Mesodermal cell (in vitro differentiated cells): ENCODE data around the gene TMUB2.

ENCODE experiments used
- H3K27ac ChIP-seq: 2 replicates; pipeline ENCODE4 v1.7.0; 2013; ENCODE audit warnings: mild to moderate bottlenecking, low read depth, low read length, moderate library complexity; ENCODE audit not compliant: severe bottlenecking
- H3K36me3 ChIP-seq: 2 replicates; pipeline ENCODE4 v1.7.1; 2013; ENCODE audit warnings: mild to moderate bottlenecking, low read length, moderate library complexity; ENCODE audit not compliant: control insufficient read depth, insufficient read depth
- H3K4me1 ChIP-seq: one replicate; pipeline ENCODE4 v1.7.1; 2013; ENCODE audit warnings: mild to moderate bottlenecking, low read length; ENCODE audit not compliant: insufficient read depth, control insufficient read depth, poor library complexity, severe bottlenecking
- H3K4me3 ChIP-seq: 2 replicates; pipeline ENCODE4 v1.7.0; 2013; ENCODE audit warnings: low read length, control low read depth, mild to moderate bottlenecking; ENCODE audit not compliant: insufficient read depth, poor library complexity, severe bottlenecking; ENCODE audit errors: extremely low read depth
- H3K9me3 ChIP-seq: 2 replicates; pipeline ENCODE4 v1.7.1; 2013; ENCODE audit warnings: mild to moderate bottlenecking, low read length, moderate library complexity; ENCODE audit not compliant: control insufficient read depth
- whole genome bisulfite sequencing, 2 experiments: methylation state at CpG; one replicate each; pipeline ENCODE4 v1.1.5; 2013; ENCODE audit warnings: missing lambda C conversion rate in 2 of 2; ENCODE audit not compliant: insufficient coverage in 2 of 2; 5-methylcytosine and 5-hydroxymethylcytosine counted together

The TMUB2 gene

GRCh38 chr17:44155488-44155887 is 31.3 kb upstream of the TMUB2 start:
- 93 to 100% methylated on average over 2 of the region's 2 CpGs for WGBS, 2 experiments
- peaks cover 73% of the 10 kb centered on the region for H3K36me3 ChIP-seq
- no peaks in the 10 kb centered on the region for H3K9me3 ChIP-seq
- H3K4me1 ChIP-seq, result peaks cover 6% of the 10 kb centered on the region
- no peak overlapping the region for H3K4me3 ChIP-seq
- no peak overlapping the region for H3K27ac ChIP-seq

- 94 to 96% methylated on average over 15 of the region's 15 CpGs for WGBS, 2 experiments
- Histone ChIP-seq H3K4me3 (no peak overlapping the region), H3K27ac (peak overlapping the region; percentile 49), H3K9me3 (no peaks in the 10 kb centered on the region), H3K36me3 (peaks cover 74% of the 10 kb centered on the region), H3K4me1 (peaks cover 6% of the 10 kb centered on the region)
These were observed 27.1 kb upstream of the TMUB2 start for GRCh38 chr17:44159519-44160210.

- H3K4me3 ChIP-seq, result no peak overlapping the region
- H3K9me3 ChIP-seq, result no peaks in the 10 kb centered on the region
- peaks cover 45% of the 10 kb centered on the region for H3K36me3 ChIP-seq
- no CpG with 5 or more reads among the region's 1 CpG for WGBS, 2 experiments
- no peaks in the 10 kb centered on the region for H3K4me1 ChIP-seq
- no peak overlapping the region for H3K27ac ChIP-seq
These were observed 22.3 kb upstream of the TMUB2 start for GRCh38 chr17:44164476-44164875.

DNA sequence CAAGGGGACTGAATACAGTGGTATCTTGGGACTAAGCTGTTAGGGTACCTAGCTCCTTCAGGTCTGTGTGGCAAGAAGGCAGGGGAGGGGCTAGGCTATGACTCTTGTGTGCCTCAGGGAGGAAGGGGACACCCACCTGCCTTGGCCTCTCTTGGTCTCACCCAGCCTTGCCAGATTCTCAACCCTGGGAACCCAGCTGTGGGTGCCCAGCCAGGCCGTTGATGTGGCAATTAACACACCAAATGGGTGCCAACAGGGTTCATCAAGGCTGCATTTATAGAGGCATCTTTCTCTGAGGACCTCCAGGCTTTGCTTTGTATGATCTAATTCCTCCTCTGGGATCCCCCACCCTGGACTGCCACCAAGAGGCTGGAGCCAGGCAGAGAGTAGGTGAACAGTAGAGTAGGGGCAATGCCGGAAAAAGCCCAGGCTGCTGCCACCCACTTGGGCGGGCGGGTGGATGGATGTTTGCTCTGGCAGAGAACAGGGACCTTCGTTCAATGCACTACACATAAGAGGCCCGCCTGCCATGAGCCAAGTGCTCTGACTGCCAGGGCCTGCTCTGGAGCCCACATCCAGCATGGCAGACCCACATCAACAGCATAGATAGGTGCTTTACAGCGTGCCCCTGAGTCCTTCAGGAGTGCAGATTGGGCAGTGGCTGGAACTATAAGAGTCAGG is 19.5 kb upstream of the TMUB2 start:
- H3K27ac ChIP-seq, result no peak overlapping the region
- WGBS, 2 experiments, result 97 to 98% methylated on average over 4 to 7 of the region's 7 CpGs
- peaks cover 16% of the 10 kb centered on the region for H3K36me3 ChIP-seq
- H3K4me1 ChIP-seq, result peaks cover 17% of the 10 kb centered on the region
- H3K4me3 ChIP-seq, result no peak overlapping the region
- H3K9me3 ChIP-seq, result no peaks in the 10 kb centered on the region

GRCh38 chr17:44170135-44170498 is 16.7 kb upstream of the TMUB2 start:
- no peak overlapping the region for H3K4me3 ChIP-seq
- no peaks in the 10 kb centered on the region for H3K36me3 ChIP-seq
- WGBS, 2 experiments, result 87 to 92% methylated on average over 5 of the region's 5 CpGs
- H3K27ac ChIP-seq, result peak overlapping the region; percentile 71
- peaks cover 17% of the 10 kb centered on the region for H3K4me1 ChIP-seq
- no peaks in the 10 kb centered on the region for H3K9me3 ChIP-seq

DNA sequence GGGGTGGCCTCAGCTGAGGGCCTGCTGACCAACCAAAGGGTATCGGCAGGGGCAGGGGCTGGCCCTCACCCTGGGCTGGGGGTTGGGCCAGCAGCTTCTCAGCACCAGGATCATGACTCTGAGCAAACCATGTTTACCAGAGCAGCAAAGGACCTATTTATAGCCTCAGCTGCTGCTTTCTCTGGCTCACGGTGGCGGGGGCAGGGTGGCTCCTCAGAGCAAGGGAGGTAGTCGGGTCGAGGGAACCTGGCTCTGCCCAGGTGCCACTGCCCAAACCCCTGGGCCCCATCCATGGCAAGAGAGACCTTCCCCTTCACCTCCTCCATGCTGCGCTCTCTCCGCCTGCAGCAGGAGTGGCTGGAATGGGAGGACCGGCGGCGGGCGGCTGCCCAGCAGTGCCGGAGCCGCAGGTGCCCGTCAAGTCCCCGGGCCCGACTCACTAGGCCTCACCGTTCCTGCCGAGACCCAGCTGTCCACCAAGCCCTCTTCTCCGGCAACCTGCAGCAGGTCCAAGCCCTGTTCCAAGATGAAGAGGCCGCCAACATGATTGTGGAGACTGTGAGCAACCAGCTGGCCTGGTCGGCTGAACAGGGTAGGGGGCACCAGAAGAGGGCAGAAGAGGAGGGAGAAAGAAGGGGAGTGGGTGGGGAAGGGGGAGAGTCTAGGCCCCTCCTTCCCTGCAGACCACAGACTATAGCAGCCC is 16.1 kb upstream of the TMUB2 start, which contains the start of gene ASB16:
Gene ASB16, plus strand, starts transcription at position 206 of the 703 bp plus-strand sequence. Its CDS starts 86 bp downstream, at position 292.
- 48 to 69% methylated on average over 18 to 21 of the region's 21 CpGs for WGBS, 2 experiments
- no peaks in the 10 kb centered on the region for H3K9me3 ChIP-seq
- H3K4me1 ChIP-seq, result peaks cover 17% of the 10 kb centered on the region
- peaks cover 4% of the 10 kb centered on the region for H3K36me3 ChIP-seq
- H3K27ac ChIP-seq, result peak within 1 kb of the TSS; percentile 71
- H3K4me3 ChIP-seq, result peak within 1 kb of the TSS; percentile 11

DNA sequence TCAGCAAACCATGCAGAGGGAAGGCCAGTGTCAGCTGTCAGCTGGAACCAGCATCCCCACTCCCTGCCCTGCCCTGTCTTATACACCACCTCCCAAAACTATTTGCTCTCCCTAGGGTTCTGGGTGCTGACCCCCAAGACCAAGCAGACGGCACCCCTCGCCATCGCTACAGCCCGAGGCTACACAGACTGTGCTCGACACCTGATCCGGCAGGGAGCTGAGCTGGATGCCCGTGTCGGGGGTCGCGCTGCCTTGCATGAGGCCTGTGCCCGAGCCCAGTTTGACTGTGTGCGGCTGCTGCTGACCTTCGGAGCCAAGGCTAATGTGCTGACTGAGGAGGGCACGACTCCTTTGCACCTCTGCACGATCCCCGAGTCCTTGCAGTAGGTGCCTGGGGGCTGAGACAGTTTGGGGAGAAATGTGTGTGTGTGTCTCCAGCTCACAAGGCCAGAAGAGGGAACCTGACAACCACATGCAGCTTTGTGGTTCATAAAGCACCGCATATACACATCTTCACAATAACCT is 14.8 kb upstream of the TMUB2 start:
- no peak overlapping the region for H3K27ac ChIP-seq
- H3K4me1 ChIP-seq, result peaks cover 17% of the 10 kb centered on the region
- 90 to 95% methylated on average over 12 to 14 of the region's 17 CpGs for WGBS, 2 experiments
- H3K36me3 ChIP-seq, result peaks cover 16% of the 10 kb centered on the region
- H3K4me3 ChIP-seq, result no peak overlapping the region
- no peaks in the 10 kb centered on the region for H3K9me3 ChIP-seq

- no peak overlapping the region for H3K27ac ChIP-seq
- H3K4me3 ChIP-seq, result no peak overlapping the region
- no peaks in the 10 kb centered on the region for H3K9me3 ChIP-seq
- peaks cover 29% of the 10 kb centered on the region for H3K36me3 ChIP-seq
- peaks cover 17% of the 10 kb centered on the region for H3K4me1 ChIP-seq
- WGBS, 2 experiments, result 89% methylated on average over 1 of the region's 2 CpGs; no CpG with 5 or more reads in 1 of the 2 experiments
These were observed 12.3 kb upstream of the TMUB2 start for GRCh38 chr17:44174427-44174826.

- H3K36me3 ChIP-seq, result peaks cover 29% of the 10 kb centered on the region
- WGBS, 2 experiments, result 92 to 100% methylated on average over 1 of the region's 1 CpG
- H3K9me3 ChIP-seq, result no peaks in the 10 kb centered on the region
- no peak overlapping the region for H3K27ac ChIP-seq
- H3K4me1 ChIP-seq, result no peaks in the 10 kb centered on the region
- no peak overlapping the region for H3K4me3 ChIP-seq
These were observed 10.5 kb upstream of the TMUB2 start for GRCh38 chr17:44176257-44176656.

- 97% methylated on average over 46 to 54 of the region's 54 CpGs for WGBS, 2 experiments
- Histone ChIP-seq H3K9me3 (no peaks in the 10 kb centered on the region), H3K27ac (no peak overlapping the region), H3K36me3 (peaks cover 34% of the 10 kb centered on the region), H3K4me1 (no peaks in the 10 kb centered on the region), H3K4me3 (no peak overlapping the region)
These were observed 9.9 kb upstream of the TMUB2 start for GRCh38 chr17:44176671-44177501.
